GM18867 (cell line): ENCODE data around the gene MEGF11.

Experiments used
- ATAC-seq: cut with Tn5 transposase; IDR thresholded peaks from one replicate; pipeline ENCODE4 v1.9.1; 2021; ENCODE audit warnings: mild to moderate bottlenecking, moderate library complexity; ENCODE audit not compliant: unreplicated experiment

The MEGF11 gene

DNA sequence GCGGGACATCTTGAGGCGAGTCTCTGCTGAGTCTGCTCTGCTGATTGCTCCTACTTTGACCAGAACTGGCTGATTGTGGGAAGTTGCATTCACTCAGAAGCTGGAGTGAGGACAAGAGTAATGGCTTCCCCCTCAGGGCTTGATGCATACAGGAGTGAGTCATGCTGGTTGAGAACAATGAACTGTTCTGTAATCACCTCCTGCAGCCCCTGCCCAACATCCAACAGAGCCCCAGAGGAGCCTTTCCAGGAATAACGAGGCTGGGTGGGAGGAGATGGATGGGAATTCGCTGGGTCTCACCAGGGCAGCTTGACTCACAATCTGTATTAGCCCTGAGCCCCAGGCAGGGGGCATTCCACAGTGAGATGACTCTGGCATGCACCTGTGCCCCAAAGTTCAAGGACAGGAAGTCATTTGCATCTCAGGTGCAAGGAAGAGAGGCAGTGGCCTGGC, 299.2 kb downstream of the MEGF11 start:
- no peak for ATAC-seq

DNA sequence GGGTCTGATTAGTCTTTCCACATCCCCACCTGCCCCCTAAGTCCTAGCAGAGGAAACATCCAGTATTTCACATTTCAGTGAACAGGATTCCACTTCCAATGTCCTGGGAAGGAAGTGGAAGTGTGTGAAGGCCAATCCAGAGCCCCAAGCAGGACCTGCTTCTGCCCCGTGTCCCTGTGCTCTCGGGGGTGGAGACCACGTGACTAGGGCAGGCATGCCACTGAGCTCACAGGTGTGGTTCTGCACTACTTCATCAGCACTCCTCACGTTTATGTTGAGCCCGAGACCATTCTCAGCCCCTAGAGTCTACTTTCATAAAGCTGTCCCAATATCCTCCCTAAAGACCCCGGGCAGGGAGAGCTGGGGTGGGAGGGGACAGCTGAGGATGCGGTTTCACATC, 299.9 kb downstream of the MEGF11 start:
- no peak for ATAC-seq

DNA sequence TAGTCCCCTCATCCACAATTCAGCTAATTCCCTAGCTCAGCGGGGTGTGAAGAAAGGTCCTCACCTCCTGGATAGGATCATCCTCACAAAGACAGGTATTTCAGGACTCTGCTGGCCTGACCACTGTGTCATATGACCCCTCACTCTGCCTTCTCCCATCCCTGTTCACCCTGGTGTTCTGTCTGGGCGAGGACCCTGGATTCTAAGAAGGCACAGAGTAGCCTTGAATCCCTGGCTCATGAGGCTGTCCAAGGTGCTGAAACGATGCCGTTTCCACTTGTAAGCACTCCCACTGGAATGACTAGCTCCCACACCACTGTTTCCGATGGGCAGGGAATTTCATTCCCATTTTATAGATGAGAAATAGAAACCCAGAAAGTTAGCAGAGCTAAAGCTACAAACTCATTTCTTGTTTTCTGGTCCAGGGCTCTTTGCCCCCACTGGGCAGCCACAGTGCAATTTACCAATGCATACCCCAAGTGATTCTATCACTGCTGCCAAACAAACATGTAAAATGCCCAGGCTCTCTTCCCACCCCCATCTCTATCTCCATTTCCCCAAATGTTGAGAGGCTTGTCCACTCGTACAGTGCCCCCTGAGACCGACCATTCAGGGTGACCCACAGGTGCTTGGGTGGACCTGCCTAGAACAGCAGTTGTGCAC, 301.0 kb downstream of the MEGF11 start:
- no peak for ATAC-seq

DNA sequence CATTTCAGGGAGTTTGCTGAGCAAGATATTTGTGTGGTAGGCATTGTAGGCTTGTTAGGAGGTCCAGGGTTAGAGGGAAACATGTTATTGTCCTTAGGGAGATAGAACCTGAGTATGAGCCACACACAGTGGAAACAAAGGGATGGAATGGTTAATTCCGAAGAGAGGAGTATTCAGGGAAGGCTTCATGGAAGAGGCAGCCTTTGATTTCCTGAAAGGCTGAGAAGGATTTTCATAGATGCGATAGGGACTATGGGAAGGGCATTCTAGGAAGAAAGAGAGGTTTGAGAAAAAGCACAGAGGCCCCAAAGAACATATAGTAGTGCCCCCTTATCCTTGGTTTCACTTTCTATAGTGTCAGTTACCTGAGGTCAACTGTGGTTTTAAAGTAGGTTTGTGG, 302.5 kb downstream of the MEGF11 start:
- ATAC-seq = no peak

DNA sequence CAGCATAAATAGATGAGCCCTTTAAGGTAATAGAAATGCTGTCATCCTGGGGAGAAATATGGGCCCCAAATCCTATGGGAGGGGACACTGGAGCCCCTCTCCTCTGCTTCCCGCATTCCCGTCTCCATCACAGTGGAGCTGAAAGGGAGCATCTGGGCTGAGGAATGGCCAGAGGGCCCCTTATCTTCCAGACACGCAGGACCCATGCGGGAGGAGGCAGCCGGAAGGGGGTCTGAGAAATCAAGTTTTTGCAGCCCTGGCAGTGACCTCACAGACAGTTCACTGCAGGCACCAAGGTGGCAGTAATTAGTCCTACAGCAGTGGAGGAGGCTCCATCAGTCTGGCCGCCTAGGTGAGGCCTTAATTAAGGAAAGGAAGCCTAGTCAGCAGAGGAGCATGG, 304.1 kb downstream of the MEGF11 start:
- ATAC-seq = no peak

DNA sequence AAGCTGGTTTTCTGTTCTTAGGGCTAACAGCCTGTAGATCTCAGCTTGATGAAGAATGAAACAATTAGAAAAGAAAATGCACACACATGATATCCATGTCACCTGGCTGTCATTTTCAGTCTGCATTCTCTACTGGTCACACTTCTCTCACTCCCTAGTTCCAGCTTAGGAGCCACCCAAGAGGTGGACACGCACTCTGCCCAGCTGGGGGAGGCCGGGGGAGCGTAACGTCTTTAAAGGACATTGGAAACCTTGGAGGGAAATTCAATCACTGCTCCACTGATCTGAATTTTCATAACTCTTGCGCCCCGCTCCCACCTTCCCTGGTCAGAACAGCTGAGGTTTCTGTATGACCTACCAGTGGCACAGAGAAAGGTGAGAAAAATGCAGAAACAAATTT, 304.5 kb downstream of the MEGF11 start:
- no peak for ATAC-seq

DNA sequence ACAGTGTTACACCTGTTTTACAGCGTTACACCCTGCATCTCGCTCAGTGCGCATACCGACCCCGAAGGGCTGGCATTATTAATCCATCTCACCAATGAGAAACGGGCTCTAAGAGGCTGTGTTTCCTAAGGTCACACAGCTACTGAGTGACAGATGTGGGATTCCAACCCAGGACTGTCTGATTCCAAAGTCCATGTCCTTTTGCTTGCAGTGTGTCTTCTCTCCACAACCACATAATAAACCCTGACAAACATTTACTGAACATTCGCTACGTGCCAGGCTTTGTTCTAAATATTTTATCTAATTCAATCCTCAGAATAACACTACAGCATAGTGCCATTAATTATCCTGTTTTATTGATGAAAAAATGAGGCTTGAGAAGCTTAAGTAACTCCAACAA, 305.2 kb downstream of the MEGF11 start:
- no peak for ATAC-seq

DNA sequence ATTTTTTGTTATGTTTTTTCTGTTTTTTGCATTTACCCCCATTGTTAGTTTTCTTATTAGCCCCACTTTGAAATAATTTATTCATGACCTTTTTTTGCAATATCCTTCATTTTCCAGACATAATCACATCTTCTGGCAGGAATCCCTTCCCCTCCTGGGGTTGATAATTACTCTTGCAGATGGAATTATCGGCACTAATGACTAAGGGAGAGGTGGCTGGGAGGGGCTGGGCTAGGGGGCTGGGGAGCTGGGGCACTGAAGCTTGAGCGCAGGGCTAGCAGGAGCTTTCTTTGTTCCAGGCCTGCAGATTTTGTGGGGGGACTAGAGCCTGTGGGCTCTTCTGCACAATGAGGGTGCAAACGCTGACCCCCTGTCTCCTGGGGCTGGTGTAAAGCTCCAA, 306.5 kb downstream of the MEGF11 start:
- no peak for ATAC-seq

DNA sequence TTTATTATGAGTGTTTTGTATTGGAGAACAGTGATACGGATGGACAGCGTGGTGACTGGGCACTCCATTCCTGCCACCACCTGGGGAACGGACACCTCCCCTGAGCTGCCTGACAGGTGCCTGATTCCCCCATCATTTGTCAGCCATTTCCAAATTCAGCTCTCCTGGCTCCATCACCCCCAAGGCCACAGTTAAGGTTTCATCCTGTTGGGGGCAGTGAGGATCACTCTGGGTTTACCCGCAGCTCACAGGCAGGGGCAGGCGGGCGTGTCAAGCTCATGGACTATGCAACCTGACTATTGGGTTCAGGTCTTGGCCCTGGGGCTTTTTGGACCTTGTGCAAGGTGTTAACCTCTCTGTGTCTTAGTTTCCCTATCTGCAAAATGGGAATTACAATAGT, 307.9 kb downstream of the MEGF11 start:
- no peak for ATAC-seq

DNA sequence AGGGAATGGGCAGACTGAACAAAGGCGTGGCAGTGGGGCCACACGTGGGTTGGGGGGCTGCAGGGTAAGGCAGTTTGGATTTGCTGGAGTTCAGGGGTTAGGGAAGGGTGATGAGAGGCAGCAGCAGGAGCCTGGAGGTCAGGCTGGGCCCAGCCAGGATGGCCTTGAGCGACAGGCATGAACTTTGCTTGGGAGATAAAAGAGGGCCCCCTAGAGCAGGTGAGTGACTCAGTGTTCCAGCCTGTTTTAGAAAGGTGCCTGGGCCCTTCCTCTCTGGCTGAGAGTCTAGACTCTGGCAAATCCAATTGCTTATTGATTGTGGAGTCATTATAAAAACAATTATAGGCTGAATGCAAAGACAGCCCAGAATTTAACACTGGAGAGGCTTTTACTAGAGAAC, 309.1 kb downstream of the MEGF11 start:
- no peak for ATAC-seq

DNA sequence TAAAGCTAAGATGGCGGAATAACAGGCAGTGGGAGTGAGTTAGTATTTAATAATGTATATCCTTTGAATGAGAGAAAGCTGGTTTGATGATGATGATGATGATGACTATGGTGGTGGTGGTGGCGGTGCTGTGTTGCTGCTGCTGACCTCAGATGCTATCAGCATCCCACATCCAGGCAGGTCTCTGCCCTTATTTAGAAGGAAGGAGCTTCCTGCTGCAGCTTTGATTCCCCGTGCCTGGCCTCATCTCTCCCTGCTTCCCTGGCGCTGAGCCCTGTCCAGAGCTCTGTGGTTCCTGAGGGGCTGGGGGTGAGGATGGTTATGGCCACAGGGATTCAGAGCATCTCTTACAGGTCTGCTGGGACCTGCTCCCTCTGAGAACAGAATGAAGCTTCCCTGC, 311.1 kb downstream of the MEGF11 start:
- no peak for ATAC-seq

DNA sequence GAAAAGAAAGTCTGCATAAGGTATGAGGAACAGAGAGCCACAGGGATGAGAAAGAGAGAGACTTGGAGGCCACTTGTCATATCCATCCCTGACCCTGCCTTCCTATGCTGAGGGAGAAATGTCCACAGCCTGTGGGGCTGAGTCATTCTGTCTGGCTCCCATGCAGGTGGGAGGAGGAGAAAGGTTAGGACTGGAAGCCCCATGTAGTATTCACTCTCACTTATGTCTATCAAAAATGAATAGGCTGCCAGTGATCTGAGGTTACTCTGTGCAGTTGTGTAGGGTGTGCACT, 313.0 kb downstream of the MEGF11 start:
- ATAC-seq = no peak

DNA sequence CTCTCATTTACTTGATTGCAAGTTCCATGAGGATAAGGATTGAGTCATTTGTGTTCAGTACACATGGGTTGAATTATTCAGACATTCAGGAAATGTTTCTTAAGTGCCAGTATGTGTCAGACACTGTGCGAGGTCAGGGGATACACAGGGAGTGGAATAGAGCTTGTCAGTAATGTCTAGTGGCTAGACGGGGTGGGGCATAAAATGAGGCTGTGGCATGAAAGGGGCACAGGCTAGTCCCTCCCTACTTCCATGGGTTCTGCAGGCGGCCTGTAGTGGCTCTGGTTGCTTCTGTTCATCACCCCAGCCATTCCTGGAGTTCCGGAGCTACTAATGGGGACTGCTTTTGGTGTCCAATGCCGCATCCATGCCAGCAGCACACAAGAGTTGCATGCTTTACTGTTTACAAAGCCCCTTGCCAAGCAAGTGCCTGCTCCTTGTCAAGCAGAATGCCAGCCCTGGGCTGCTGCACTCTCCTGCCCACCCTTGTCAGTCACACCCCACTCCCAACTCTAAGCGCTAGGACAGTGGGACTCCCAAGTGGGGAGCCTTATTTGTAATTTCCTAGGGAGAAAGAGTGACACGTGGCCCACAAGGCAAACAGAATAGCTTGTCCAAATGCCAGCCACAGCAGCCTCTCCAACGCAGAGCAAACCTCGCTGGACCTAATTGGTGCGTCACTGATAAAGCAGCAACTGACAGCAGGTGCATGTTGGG, 313.5 kb downstream of the MEGF11 start:
- ATAC-seq = no peak

DNA sequence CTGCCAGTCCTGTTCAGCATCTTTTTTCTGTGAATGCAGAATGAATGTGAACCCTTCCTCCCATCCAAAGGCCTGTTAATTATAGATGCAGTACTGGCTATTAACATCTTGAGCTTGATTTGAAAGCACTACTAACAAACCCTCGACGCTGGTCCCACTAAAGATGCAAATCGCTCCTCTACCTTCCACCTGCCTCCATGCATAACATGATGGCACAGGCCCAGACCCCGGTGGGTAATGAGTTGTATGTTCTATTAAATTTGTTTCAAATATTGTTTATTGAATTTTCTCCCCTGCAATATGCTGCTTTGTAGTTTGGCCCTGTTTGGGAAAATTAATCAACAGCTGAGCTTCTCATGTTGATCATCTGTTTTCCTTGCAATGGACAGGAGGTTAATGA, 314.9 kb downstream of the MEGF11 start:
- no peak for ATAC-seq

DNA sequence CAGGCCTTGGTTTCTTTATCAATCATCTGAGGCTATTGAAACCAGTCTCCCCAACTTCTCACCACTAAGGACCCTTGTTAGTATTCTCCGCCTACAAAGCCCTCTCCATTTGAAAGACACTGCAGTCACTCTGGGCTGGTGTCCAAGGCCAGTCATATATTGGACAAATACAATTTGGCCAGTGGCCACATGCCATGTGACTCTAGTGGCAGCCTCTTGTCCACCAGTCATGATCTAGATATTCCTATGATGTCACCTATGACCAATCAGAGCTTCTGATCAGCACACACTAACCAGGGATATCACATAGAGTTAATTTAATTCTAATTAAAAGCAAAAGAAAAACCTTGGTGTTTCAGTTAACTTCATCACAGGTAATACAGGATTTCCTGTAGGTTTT, 316.1 kb downstream of the MEGF11 start:
- no peak for ATAC-seq

DNA sequence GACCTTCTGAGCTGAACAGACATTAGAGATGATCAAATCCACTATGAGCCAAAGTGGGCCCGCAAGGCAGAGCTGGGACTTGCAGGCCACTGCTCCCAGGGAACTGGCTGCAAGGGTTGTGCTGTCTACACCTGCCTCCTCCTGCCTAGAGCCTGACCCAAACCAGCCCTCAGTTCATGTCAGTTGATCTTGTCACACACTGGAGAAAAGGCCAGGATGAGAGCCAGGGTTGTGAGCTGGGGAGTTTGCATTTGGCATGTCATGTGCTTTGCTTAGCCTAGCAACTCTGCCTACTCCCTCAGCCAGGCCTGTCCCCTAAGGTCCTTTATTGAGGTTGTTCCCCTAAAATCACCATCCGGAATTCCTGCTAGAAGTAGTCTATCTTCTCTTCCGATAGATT, 316.5 kb downstream of the MEGF11 start:
- no peak for ATAC-seq

DNA sequence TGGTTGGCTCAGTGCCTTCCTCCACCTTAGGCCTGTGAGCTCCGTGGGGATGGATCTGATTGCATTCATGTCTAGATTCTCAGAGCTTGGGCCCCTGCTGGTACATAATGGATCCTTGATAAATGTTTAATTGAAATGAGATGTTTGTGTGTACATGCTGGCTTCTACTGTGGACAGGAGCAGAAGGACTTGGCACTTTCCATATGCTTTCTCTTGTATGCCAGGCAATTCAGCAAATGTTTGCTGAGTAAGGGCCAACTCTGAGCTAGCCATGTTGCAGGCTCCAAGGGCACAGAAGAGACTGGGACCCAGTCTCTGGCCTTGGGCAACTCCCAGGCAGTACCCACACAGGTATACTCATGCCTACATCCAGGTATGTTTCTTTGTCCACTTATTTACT, 317.3 kb downstream of the MEGF11 start:
- no peak for ATAC-seq

DNA sequence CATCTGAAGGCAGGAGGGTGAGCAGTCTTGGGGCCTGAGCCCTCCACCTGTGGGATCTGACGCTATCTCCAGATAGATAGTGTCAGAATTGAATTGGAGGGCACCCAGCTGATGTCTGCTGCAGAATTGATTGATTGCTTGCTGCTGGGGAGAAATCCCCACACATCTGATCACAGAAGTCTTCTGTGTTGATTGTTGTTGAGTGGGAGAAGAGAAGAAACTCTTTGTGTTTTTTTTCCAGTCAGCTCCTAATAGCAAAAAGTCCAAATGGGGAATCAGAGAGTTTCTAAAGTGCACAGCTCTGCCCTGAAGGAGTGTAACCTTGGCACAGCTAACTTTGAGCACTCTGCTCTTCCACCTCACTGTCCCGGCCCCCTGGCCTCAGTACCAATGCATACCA, 318.2 kb downstream of the MEGF11 start:
- no peak for ATAC-seq

DNA sequence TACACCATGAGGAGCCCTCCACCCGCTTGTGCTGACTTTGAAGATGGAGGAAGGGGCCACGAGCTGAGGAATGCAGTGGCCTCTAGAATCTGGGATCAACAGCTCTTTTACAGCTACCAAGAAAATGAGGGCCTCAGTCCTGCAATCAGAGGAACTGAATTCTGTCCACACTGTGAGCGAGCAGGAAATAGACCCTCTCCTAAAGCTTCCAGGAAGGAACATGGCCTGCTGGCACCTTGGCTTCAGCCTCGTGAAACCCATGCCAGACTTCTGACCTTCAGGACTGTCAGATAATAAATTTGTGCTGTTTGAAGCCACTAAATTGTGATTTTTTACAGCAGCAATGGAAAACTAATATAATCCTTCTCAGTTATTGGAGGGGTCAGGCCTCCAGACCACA, 322.3 kb downstream of the MEGF11 start:
- no peak for ATAC-seq

DNA sequence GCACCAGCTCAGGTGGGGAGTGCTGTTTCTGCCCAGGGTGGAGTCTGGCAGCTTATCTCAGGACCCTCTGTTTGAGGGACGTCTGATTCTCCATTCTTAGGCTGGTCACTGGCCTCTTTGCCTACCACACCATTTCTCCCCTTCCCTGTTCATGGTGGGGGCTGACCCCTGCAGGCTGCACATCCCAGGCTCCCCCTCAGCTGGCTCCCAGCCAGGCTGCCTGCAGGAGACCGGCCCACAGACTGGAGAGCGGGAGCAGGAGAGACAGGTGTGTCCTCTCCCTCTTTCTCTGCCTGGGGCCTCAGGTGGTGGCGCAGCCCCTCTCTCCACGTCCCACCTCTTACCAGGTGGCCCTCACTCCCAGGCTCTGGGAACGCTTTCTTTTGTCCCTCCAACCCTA, 323.4 kb downstream of the MEGF11 start:
- no peak for ATAC-seq

DNA sequence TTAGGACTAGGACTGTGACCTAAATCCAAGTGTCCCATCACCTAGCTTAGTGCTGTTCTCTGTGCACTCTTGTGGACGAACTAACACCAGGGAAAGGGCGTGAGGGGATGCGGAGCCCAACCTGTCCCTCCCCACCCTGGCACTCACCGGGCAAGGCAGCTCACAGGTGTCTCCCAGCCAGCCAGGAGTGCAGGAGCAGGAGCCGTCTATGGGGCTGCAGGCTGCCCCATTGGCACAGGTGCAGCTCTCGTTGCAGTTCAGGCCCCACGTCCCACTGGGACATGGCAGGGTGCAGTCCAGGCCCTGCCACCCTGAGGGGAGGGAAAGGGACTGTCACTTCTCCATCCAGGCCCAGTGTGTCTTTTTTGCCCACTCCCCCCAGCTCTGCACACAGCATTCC, 324.0 kb downstream of the MEGF11 start:
- no peak for ATAC-seq

DNA sequence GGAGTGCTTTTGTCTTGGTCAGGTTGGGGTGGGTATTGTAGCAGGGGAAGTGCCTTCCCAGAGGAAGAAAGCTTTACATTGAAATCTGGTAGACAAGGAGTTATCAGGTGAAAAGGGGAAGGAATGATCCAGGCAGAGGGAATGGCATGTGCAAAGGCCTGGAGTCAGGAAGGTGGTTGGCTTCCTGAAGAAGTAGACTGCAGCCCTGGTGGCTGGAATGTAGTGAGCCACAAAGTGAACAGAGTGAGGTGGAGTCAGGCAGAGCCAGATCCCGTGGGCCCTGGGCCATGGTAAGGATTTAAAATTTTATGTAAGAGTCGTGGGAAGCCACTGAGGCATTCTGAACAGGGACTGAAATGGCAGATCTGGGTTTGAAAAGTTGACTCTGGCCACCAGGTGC, 326.0 kb downstream of the MEGF11 start:
- no peak for ATAC-seq

DNA sequence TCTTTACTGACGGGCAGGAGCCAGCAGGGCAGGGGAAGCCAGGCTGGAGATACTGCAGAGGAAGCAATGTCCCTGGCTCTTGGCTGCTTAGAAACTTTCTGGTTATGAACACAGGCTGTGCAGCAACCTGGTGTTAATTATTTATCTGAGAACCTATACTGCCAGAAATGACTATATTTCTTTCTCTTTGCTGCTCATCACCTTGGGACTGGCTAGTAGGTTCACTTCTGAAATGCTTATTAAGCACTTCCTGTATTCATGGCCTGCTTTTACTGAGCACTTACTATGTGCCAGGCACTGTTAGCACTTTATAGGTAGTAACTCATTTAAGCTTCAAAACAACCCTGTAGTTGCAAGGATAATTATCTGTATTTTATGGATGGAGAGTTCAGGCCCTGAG, 326.7 kb downstream of the MEGF11 start:
- no peak for ATAC-seq
